ENCODE data around the gene MIF. TPM values are rescaled to one million over a fixed set of nuclear protein-coding genes. Genes with fewer than 3 reads are reported as not detected.
"Not testable (repeated sequence)": the region's sequence is repeated elsewhere in the genome, so short reads cannot be mapped to it uniquely, and the experiment has no call there.

Gene MIF
- polyA plus RNA-seq, 2 of the 4 experiments (the other 2 are of a cell fraction), result 197 to 776 TPM

DNA sequence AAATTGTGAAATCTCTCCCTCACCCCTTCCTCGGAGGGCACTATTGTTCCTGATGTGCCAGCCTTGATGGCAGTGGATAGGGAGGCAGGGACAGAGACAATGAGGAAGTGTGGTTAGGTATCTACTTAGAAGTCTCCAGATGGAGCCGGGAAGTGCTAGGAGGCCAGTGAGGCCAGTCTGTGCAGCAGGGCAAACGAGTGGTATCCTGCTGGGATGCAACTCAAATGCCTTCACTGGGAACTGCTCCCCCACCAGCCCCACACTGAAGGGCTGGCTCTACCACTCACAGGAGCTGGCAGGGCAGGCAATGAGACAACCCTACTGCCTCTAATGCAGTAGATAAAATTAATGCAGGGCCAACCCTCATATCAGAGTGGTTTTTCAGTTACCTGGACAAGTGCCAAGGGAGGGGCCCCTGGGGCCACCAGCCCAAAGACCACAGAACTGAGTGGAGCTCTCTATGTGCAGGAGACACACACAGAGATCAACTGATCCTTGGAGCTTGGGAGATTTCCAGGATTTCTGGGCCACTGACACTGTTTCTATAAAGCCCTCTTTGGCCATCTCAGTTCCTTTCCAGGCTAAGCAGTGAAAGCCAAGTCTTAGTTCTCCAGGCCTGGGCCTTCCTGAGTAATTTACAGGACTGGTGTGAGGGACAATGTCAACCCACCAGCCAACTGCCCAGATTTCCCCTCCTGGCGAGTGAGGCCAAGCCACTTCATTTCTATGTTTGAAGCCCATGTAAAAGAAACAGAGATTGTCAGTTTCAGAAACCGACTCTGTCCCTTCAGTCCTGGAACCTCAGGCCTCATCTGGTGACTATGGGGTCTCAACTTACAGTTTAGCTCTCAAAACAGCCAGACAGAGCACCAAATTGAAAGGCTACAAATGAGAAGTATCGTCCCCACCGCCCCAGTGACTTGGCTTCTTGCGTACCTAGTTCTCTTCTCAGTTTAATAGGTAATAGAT lies 4.1 kb downstream of the MIF start:
- TF ChIP-seq SREBF2 (IDR thresholded peaks at IDR 0.05) (no peak), BHLHE40 (IDR thresholded peaks at IDR 0.05; ENCODE audit: low read depth, low read length) (no peak), RCOR1 (IDR thresholded peaks at IDR 0.05; ENCODE audit: low read depth, low read length) (no peak), HDAC2 (IDR thresholded peaks at IDR 0.05) (no peak), POLR2AphosphoS2 (conservative IDR thresholded peaks at IDR 0.05; ENCODE audit: low read length) (peak; percentile 65; the same call in 1 of the 2 replicates), RAD21 (conservative IDR thresholded peaks at IDR 0.05 in 1 of 2, IDR thresholded peaks at IDR 0.05 in 1 of 2) (no peak), HOXA7 (CRISPR knock-in tag; IDR thresholded peaks at IDR 0.05) (0 out of 2 replicates have a peak, but pooled peaks have one; percentile 2)
- ATAC-seq (no peak), FAIRE-seq (no peak), DNase-seq (ENCODE audit: low read depth in 1 of 2, low spot score in 1 of 2) (no peak)
- H3K4me1 ChIP-seq, result peaks cover 28% of the 10 kb centered on the region
- no peak overlapping the region for H3K4me3 ChIP-seq
- POLR2A ChIA-PET, result no interaction called here
- CTCF ChIA-PET, result interaction anchor here (1.0 kb wide), 1 partner anchor 11 kb away, joined by 3 read pairs; no protein-coding TSS in a partner anchor
- H3K27ac ChIP-seq, result no peak overlapping the region
- 87% methylated on average over 7 of the region's 8 CpGs for WGBS (ENCODE audit: missing lambda C conversion rate)
- H3K9me3 ChIP-seq, result no peaks in the 10 kb centered on the region
- no peak overlapping the region for H3K4me2 ChIP-seq

DNA sequence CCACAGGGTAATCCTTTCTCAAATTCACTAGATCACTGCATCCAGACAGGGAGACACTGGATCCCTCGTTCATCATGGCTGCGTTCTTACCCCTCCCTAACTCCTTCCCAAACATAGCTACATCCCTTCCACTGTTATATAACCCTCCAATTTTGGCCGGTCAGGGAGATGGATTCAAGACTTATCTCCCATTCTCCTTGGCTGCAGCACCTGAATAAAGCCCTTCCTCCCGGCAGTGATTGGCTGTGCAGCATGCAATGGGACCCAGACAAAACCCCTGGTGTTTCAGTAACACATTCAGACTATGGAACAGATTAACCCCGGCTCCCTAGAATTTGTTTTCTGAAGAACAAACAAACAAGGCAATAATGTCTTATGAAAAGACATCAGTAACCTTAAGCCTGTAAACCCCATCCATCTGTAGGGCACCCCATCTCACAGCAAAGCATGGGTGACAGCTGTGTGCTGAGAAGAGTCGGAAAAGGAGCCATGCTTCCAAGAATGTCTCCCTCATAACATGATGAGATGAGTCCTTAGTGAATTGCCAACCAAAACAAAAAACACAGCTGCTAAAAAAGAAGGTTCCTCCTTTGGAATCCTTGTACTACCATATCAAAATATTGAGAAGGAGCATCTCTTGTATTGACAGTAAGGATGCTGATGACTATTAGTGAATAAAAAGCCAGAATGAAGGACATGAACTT lies 5.0 kb downstream of the MIF start:
- DNase-seq (ENCODE audit: low read depth in 1 of 2, low spot score in 1 of 2) (no peak), FAIRE-seq (no peak), ATAC-seq (no peak)
- CTCF ChIA-PET, result interaction anchor here (1.0 kb wide), 1 partner anchor 10 kb away, joined by 3 read pairs; no protein-coding TSS in a partner anchor
- POLR2A ChIA-PET, result no interaction called here
- Histone ChIP-seq H3K27ac (no peak overlapping the region), H3K4me3 (no peak overlapping the region), H3K9me3 (no peaks in the 10 kb centered on the region), H3K4me1 (peaks cover 23% of the 10 kb centered on the region), H3K4me2 (no peak overlapping the region)
- TF ChIP-seq PHF8 (IDR thresholded peaks at IDR 0.05; ENCODE audit: borderline replicate concordance, low read depth), result no peak
- TF ChIP-seq, protein P1, sequence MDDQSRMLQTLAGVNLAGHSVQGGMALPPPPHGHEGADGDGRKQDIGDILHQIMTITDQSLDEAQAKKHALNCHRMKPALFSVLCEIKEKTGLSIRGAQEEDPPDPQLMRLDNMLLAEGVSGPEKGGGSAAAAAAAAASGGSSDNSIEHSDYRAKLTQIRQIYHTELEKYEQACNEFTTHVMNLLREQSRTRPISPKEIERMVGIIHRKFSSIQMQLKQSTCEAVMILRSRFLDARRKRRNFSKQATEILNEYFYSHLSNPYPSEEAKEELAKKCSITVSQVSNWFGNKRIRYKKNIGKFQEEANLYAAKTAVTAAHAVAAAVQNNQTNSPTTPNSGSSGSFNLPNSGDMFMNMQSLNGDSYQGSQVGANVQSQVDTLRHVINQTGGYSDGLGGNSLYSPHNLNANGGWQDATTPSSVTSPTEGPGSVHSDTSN (IDR thresholded peaks at IDR 0.05), result no peak
- no peak for TF ChIP-seq RFX5 (IDR thresholded peaks at IDR 0.05)
- TF ChIP-seq, protein P2, sequence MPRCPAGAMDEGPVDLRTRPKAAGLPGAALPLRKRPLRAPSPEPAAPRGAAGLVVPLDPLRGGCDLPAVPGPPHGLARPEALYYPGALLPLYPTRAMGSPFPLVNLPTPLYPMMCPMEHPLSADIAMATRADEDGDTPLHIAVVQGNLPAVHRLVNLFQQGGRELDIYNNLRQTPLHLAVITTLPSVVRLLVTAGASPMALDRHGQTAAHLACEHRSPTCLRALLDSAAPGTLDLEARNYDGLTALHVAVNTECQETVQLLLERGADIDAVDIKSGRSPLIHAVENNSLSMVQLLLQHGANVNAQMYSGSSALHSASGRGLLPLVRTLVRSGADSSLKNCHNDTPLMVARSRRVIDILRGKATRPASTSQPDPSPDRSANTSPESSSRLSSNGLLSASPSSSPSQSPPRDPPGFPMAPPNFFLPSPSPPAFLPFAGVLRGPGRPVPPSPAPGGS (IDR thresholded peaks at IDR 0.05), result no peak
- TF ChIP-seq, protein P3, sequence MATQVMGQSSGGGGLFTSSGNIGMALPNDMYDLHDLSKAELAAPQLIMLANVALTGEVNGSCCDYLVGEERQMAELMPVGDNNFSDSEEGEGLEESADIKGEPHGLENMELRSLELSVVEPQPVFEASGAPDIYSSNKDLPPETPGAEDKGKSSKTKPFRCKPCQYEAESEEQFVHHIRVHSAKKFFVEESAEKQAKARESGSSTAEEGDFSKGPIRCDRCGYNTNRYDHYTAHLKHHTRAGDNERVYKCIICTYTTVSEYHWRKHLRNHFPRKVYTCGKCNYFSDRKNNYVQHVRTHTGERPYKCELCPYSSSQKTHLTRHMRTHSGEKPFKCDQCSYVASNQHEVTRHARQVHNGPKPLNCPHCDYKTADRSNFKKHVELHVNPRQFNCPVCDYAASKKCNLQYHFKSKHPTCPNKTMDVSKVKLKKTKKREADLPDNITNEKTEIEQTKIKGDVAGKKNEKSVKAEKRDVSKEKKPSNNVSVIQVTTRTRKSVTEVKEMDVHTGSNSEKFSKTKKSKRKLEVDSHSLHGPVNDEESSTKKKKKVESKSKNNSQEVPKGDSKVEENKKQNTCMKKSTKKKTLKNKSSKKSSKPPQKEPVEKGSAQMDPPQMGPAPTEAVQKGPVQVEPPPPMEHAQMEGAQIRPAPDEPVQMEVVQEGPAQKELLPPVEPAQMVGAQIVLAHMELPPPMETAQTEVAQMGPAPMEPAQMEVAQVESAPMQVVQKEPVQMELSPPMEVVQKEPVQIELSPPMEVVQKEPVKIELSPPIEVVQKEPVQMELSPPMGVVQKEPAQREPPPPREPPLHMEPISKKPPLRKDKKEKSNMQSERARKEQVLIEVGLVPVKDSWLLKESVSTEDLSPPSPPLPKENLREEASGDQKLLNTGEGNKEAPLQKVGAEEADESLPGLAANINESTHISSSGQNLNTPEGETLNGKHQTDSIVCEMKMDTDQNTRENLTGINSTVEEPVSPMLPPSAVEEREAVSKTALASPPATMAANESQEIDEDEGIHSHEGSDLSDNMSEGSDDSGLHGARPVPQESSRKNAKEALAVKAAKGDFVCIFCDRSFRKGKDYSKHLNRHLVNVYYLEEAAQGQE (IDR thresholded peaks at IDR 0.05), result no peak
- TF ChIP-seq SREBF2 (IDR thresholded peaks at IDR 0.05), result no peak
- TF ChIP-seq, protein P4, sequence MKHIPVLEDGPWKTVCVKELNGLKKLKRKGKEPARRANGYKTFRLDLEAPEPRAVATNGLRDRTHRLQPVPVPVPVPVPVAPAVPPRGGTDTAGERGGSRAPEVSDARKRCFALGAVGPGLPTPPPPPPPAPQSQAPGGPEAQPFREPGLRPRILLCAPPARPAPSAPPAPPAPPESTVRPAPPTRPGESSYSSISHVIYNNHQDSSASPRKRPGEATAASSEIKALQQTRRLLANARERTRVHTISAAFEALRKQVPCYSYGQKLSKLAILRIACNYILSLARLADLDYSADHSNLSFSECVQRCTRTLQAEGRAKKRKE (CRISPR knock-in tag; IDR thresholded peaks at IDR 0.05; ENCODE audit: low read depth), result no peak
- TF ChIP-seq SMC3 (IDR thresholded peaks at IDR 0.05), result no peak
- no peak for TF ChIP-seq RNF2 (IDR thresholded peaks at IDR 0.05; ENCODE audit: borderline replicate concordance, low read depth)
- TF ChIP-seq FOXS1 (CRISPR knock-in tag; IDR thresholded peaks at IDR 0.05), result no peak
- TF ChIP-seq HEYL (CRISPR knock-in tag; IDR thresholded peaks at IDR 0.05), result no peak
- no peak for TF ChIP-seq TP53 (CRISPR knock-in tag; IDR thresholded peaks at IDR 0.05)
- no peak for TF ChIP-seq ESRRA (IDR thresholded peaks at IDR 0.05; ENCODE audit: borderline replicate concordance, low read length)
- no peak for TF ChIP-seq CHD4 (IDR thresholded peaks at IDR 0.05; ENCODE audit: borderline replicate concordance)
- TF ChIP-seq CBX8 (IDR thresholded peaks at IDR 0.05), result no peak
- no peak for TF ChIP-seq CHD2 (IDR thresholded peaks at IDR 0.05; ENCODE audit: low read length, partially characterized antibody)
- no peak for TF ChIP-seq HDAC2 (IDR thresholded peaks at IDR 0.05)
- 90% methylated on average over 6 of the region's 6 CpGs for WGBS (ENCODE audit: missing lambda C conversion rate)

DNA sequence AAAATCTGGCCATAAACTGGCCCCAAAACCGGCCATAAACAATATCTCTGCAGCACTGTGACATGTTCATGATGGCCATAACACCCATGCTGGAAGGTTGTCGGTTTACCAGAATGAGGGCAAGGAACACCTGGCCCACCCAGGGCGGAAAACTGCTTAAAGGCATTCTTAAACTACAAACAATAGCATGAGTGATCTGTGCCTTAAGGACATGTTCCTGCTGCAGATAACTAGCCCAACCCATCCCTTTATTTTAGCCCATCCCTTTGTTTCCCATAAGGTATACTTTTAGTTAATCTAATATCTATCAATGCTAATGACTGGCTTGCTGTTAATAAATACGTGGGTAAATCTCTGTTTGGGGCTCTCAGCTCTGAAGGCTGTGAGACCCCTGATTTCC lies 6.0 kb downstream of the MIF start:
- POLR2A ChIA-PET; H3K9me3 ChIP-seq; FAIRE-seq; H3K4me2 ChIP-seq; ATAC-seq; DNase-seq (ENCODE audit: low read depth in 1 of 2, low spot score in 1 of 2); H3K4me3 ChIP-seq; H3K27ac ChIP-seq; CTCF ChIA-PET: not testable (repeated sequence)
- 75% methylated on average over 4 of the region's 4 CpGs for WGBS (ENCODE audit: missing lambda C conversion rate)
- H3K4me1 ChIP-seq, result peaks cover 23% of the 10 kb centered on the region
